IPS-20b (cell line): Measurements from ENCODE around the gene CHRNE.
A peak's percentile ranks its signal among the peaks of the same experiment; 100 is the strongest.
"Not testable (repeated sequence)": the region's sequence is repeated elsewhere in the genome, so short reads cannot be mapped to it uniquely, and the experiment has no call there.

Source experiments
- H3K27ac ChIP-seq: one replicate; pipeline ENCODE4 v1.5.1; 2013; ENCODE audit warnings: low read length
- H3K27me3 ChIP-seq: 2 replicates; pipeline ENCODE4 v1.6.1; 2013; ENCODE audit warnings: mild to moderate bottlenecking, low read length, inconsistent platforms; ENCODE audit not compliant: insufficient read depth
- H3K36me3 ChIP-seq: 2 replicates; pipeline ENCODE4 v1.6.1; 2013; ENCODE audit warnings: low read depth, mild to moderate bottlenecking, inconsistent platforms, low read length, moderate library complexity; ENCODE audit not compliant: insufficient read depth
- H3K4me1 ChIP-seq: 2 replicates; pipeline ENCODE4 v1.6.1; 2013; ENCODE audit warnings: mild to moderate bottlenecking, control low read depth, inconsistent platforms, low read length, moderate library complexity; ENCODE audit not compliant: insufficient read depth
- H3K4me3 ChIP-seq: 2 replicates; pipeline ENCODE4 v1.5.1; 2013; ENCODE audit warnings: mild to moderate bottlenecking, low read length, inconsistent platforms
- H3K9ac ChIP-seq: 2 replicates; pipeline ENCODE4 v1.6.1; 2013; ENCODE audit warnings: low read depth, mild to moderate bottlenecking, inconsistent platforms, low read length, moderate library complexity
- H3K9me3 ChIP-seq: 2 replicates; pipeline ENCODE4 v1.6.1; 2013; ENCODE audit warnings: mild to moderate bottlenecking, low read depth, low read length, inconsistent platforms; ENCODE audit not compliant: insufficient read depth

Gene CHRNE

GRCh38 chr17:4938069-4938491 lies 35.2 kb upstream of the CHRNE start:
- Histone ChIP-seq H3K27me3 (no peaks in the 10 kb centered on the region), H3K36me3 (peaks cover 41% of the 10 kb centered on the region), H3K9ac (peak overlapping the region; percentile 88), H3K4me1 (peaks cover 4% of the 10 kb centered on the region; the same call in 1 of the 2 replicates), H3K9me3 (no peaks in the 10 kb centered on the region), H3K4me3 (no peak overlapping the region; the same call in 1 of the 2 replicates), H3K27ac (no peak overlapping the region)

GRCh38 chr17:4937553-4937952 lies 34.7 kb upstream of the CHRNE start:
- Histone ChIP-seq H3K9ac (no peak overlapping the region), H3K36me3 (peaks cover 36% of the 10 kb centered on the region), H3K9me3 (no peaks in the 10 kb centered on the region), H3K4me1 (peaks cover 4% of the 10 kb centered on the region; the same call in 1 of the 2 replicates), H3K27me3 (no peaks in the 10 kb centered on the region), H3K4me3 (no peak overlapping the region), H3K27ac (no peak overlapping the region)

DNA sequence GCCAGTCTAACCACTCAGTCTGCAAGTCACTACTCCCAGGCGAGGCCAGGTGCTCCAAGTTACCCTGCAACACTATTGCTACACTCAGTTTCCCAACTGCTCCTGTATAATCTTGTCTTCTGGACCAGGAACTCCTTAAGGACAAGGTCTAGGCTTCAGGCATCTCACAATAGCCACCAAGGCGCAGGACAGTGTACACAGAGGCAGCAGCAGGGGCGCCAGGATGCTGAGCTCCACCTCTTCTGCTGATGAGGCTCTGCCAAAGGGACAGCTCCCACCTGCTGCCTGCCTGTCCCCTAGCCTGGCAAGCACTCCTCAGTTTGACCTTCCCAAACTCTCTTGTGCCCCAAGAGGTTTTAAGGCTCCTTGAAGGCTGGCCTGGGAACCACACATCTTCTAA lies 33.5 kb upstream of the CHRNE start:
- H3K36me3 ChIP-seq = peaks cover 27% of the 10 kb centered on the region
- no peak overlapping the region for H3K27ac ChIP-seq
- H3K4me1 ChIP-seq = peaks cover 4% of the 10 kb centered on the region; the same call in 1 of the 2 replicates
- H3K4me3 ChIP-seq = no peak overlapping the region
- H3K27me3 ChIP-seq = no peaks in the 10 kb centered on the region
- no peak overlapping the region for H3K9ac ChIP-seq
- no peaks in the 10 kb centered on the region for H3K9me3 ChIP-seq

- H3K9me3 ChIP-seq = no peaks in the 10 kb centered on the region
- no peak overlapping the region for H3K9ac ChIP-seq
- no peak overlapping the region for H3K4me3 ChIP-seq
- no peak overlapping the region for H3K27ac ChIP-seq
- no peaks in the 10 kb centered on the region for H3K27me3 ChIP-seq
- H3K4me1 ChIP-seq = no peaks in the 10 kb centered on the region
- peaks cover 27% of the 10 kb centered on the region for H3K36me3 ChIP-seq
These were observed 32.8 kb upstream of the CHRNE start for GRCh38 chr17:4935650-4936049.

GRCh38 chr17:4934173-4934979 lies 31.5 kb upstream of the CHRNE start:
- no peak overlapping the region for H3K9ac ChIP-seq

DNA sequence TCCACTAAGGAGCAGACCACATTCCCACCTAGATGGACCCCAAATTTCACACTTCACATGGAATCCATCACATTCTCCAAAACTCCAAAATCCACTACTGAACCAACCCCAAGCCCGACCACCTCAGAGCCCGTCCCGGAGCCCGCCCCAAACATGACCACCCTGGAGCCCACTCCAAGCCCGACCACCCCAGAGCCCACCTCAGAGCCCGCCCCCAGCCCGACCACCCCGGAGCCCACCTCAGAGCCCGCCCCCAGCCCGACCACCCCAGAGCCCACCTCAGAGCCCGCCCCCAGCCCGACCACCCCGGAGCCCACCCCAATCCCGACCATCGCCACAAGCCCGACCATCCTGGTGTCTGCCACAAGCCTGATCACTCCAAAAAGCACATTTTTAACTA lies 30.7 kb upstream of the CHRNE start:
- Histone ChIP-seq H3K36me3 (peaks cover 26% of the 10 kb centered on the region), H3K9ac (no peak overlapping the region)

More at GRCh38 chr17:4934173-4934979, 31.5 kb upstream of the CHRNE start:
- peaks cover 27% of the 10 kb centered on the region for H3K36me3 ChIP-seq
- H3K4me1 ChIP-seq = no peaks in the 10 kb centered on the region
- no peaks in the 10 kb centered on the region for H3K27me3 ChIP-seq
- H3K27ac ChIP-seq = no peak overlapping the region
- H3K9me3 ChIP-seq = no peaks in the 10 kb centered on the region
- H3K4me3 ChIP-seq = no peak overlapping the region

DNA sequence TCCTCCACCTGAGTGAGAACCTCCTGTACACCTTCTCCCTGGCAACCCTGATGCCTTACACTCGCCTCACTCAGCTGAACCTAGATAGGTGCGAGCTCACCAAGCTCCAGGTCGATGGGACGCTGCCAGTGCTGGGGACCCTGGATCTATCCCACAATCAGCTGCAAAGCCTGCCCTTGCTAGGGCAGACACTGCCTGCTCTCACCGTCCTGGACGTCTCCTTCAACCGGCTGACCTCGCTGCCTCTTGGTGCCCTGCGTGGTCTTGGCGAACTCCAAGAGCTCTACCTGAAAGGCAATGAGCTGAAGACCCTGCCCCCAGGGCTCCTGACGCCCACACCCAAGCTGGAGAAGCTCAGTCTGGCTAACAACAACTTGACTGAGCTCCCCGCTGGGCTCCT lies 29.9 kb upstream of the CHRNE start:
- no peak overlapping the region for H3K27ac ChIP-seq
- H3K9me3 ChIP-seq = no peaks in the 10 kb centered on the region
- peaks cover 17% of the 10 kb centered on the region for H3K36me3 ChIP-seq
- H3K27me3 ChIP-seq = no peaks in the 10 kb centered on the region
- H3K9ac ChIP-seq = no peak overlapping the region
- H3K4me1 ChIP-seq = no peaks in the 10 kb centered on the region
- H3K4me3 ChIP-seq = no peak overlapping the region

More for the DNA sequence above, 30.7 kb upstream of the CHRNE start:
- H3K4me3 ChIP-seq = no peak overlapping the region
- no peaks in the 10 kb centered on the region for H3K9me3 ChIP-seq
- no peaks in the 10 kb centered on the region for H3K27me3 ChIP-seq
- no peak overlapping the region for H3K27ac ChIP-seq
- no peaks in the 10 kb centered on the region for H3K4me1 ChIP-seq

- H3K9me3 ChIP-seq = no peaks in the 10 kb centered on the region
- H3K27me3 ChIP-seq = no peaks in the 10 kb centered on the region
- H3K9ac ChIP-seq = no peak within 1 kb of the TSS
- no peaks in the 10 kb centered on the region for H3K4me1 ChIP-seq
- no peak within 1 kb of the TSS for H3K4me3 ChIP-seq
- H3K27ac ChIP-seq = no peak within 1 kb of the TSS
- peaks cover 9% of the 10 kb centered on the region for H3K36me3 ChIP-seq
These were observed 29.1 kb upstream of the CHRNE start, which contains the start of gene GP1BA for GRCh38 chr17:4931963-4932362. Gene GP1BA (plus strand): TSS chr17:4932277. CDS start chr17:4932605, 328 bp downstream.

GRCh38 chr17:4928881-4929280 lies 26.0 kb upstream of the CHRNE start:
- no peaks in the 10 kb centered on the region for H3K36me3 ChIP-seq
- H3K4me1 ChIP-seq = no peaks in the 10 kb centered on the region
- no peaks in the 10 kb centered on the region for H3K27me3 ChIP-seq
- no peak overlapping the region for H3K9ac ChIP-seq
- no peak overlapping the region for H3K27ac ChIP-seq
- H3K4me3 ChIP-seq = no peak overlapping the region
- no peaks in the 10 kb centered on the region for H3K9me3 ChIP-seq

GRCh38 chr17:4926577-4927335 lies 23.9 kb upstream of the CHRNE start:
- not testable (repeated sequence) for H3K9me3 ChIP-seq, H3K36me3 ChIP-seq, H3K9ac ChIP-seq, H3K4me3 ChIP-seq, H3K27ac ChIP-seq, H3K4me1 ChIP-seq, H3K27me3 ChIP-seq

GRCh38 chr17:4921320-4921719 lies 18.4 kb upstream of the CHRNE start:
- Histone ChIP-seq H3K4me1 (peaks cover 2% of the 10 kb centered on the region; the same call in 1 of the 2 replicates), H3K27me3 (no peaks in the 10 kb centered on the region), H3K36me3 (no peaks in the 10 kb centered on the region), H3K9ac (no peak overlapping the region), H3K4me3 (no peak overlapping the region), H3K27ac (no peak overlapping the region), H3K9me3 (no peaks in the 10 kb centered on the region)
